Stimulated activated CD8-positive, alpha-beta memory T cell treated with anti-CD3 and anti-CD28 coated beads, Interleukin-2, amount 100 ng/mL, for 1 hour (primary cell): ENCODE data around the gene CLSTN2.

ENCODE experiments used
- DNase-seq, 2 donors: peaks; one replicate each; pipeline ENCODE4 v3.0.0-alpha.2; 2020; ENCODE audit warnings: low read depth in 2 of 2

The CLSTN2 gene

GRCh38 chr3:140187028-140187427 lies 252.0 kb downstream of the CLSTN2 start:
- no peak for DNase-seq

DNA sequence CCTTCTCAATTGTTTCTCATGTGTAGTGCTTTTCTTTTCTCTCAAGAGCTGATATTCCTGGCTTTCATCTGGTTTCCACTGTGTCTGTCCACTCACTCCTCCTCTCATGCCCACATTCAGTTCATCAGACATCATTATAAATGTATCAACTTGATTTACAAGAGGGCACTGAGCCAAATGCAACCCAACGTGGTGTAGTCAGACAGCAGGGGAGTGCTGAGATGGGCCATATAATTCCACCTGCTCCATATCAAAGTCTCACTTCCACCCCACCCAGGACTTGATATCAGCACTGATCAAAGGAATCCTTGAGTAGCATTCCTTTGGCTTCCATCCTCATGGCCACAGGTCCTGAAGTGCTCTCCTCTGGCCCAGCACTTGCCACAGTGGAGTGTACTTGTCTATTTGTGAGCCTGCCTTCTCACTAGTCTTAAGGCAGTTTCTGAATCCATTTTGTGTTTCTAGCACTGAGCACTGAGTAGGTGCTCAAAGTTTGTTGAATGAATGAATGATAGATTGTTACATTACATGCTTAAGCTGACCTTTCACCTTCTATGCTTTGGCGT lies 252.8 kb downstream of the CLSTN2 start:
- DNase-seq, result no peak

- no peak for DNase-seq
Observed at GRCh38 chr3:140188285-140188684, 253.3 kb downstream of the CLSTN2 start.

DNA sequence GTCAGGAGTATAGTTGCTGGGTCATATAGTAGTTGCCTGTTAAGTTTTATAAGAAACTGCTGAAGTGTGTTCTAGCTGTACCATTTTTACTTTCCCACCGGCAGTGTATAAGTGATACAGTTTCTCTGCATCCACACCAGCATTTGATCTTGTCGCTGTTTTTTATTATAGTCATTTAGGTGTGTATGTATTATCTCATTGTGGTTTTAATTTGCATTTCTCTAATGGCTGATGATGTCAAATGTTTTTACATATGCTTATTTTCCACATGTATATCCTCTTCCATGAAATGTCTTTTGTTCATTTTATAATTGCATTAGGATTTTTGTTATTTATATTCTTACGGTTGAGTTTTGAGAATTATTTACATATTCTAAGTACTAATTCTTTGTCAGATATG lies 254.3 kb downstream of the CLSTN2 start:
- no peak for DNase-seq

- DNase-seq, result no peak
Observed at GRCh38 chr3:140189976-140190375, 255.0 kb downstream of the CLSTN2 start.

- no peak for DNase-seq
Observed at GRCh38 chr3:140196970-140197369, 262.0 kb downstream of the CLSTN2 start.

DNA sequence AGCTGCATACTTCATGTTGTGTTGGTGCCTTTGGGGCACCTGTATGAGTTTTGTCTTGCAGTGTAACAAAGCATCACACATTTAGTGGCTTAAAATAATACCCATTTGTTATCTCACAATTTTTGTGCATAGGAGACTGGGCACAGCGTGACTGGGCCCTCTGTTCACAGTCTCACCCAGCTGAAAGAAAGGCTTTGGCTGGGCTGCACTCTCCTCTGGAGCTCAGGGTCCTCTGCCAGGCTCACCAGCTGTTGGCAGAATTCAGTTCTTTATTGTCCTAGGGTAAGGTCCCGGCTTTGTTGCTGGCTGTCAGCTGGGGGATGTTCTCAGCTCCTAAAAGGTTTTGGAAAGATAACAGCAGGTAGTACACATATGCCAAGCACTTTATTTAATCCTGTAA lies 263.3 kb downstream of the CLSTN2 start:
- no peak for DNase-seq

GRCh38 chr3:140199008-140199407 lies 264.0 kb downstream of the CLSTN2 start:
- DNase-seq, result no peak

- no peak for DNase-seq
Observed at GRCh38 chr3:140199743-140200142, 264.8 kb downstream of the CLSTN2 start.

DNA sequence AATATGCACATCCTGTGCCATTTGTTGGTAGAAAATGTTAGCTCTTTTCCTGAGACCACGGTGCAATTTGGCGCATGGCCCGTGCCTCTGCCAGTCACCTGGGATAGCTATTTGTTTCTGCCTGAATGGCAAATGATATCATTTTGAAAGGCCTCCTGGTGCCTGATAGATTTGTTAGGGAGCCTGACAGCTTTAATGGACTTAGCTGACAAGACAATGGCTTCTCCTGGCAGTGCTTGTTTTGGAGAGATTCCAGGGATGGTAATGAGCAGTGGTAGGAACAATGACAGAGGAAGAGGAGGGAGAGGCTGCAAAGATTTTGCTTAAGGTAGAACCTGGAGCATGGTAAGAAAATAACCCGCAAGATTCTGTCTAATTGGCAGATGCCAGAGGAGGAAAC lies 268.5 kb downstream of the CLSTN2 start:
- no peak for DNase-seq

DNA sequence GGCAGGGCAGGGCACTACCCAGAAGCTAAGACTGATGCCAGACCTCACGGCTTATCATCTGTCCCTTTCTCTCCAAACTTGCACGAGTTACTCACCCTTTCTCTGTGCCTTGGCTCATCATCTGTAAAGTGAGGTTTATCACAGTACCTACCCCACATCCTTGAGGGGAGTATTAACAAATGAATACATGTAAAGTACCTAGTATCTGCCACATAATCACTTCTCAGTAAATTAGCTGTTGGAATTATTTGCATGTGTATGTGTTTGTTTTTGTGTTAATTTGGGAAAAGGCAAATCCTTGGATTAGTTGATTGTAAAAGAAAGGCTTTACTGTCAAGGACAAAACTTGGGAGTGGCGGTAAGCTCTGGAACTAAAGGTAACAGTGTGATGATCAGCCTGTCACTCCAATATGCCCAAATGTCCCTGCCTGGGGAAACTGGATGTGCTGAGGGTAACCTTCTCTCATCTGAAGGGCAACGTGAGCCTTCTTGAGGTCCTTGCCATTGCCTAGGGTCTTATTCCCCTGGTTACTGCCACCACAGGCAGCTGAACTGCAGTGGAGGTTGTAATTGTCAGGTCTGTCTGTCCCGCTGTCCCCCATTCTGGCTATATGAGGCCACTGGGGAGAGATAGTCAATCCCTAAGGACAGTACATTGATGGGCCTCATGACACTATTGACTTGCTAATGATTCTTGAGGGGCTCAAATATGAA lies 269.4 kb downstream of the CLSTN2 start:
- no peak for DNase-seq

DNA sequence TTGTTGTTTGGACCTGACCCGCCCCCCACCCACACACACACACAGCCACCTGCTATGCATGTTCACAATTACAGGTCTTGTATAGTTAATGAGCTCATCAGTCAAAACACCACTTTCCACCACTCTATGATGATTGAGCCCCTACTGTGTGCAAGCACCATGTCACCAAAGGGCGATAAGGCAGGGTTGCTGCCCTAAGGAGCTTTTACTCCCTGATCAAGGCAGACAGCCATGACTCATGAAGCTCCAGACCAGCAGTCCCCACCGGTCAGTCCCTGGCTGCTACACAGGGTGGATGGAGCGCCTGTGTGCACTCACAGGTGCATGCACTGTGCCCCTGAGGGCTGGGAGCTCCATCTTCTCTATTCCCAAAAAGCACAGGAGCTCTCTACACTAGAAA lies 270.6 kb downstream of the CLSTN2 start:
- DNase-seq, result no peak

- no peak for DNase-seq
Observed at GRCh38 chr3:140206196-140207040, 271.4 kb downstream of the CLSTN2 start.

DNA sequence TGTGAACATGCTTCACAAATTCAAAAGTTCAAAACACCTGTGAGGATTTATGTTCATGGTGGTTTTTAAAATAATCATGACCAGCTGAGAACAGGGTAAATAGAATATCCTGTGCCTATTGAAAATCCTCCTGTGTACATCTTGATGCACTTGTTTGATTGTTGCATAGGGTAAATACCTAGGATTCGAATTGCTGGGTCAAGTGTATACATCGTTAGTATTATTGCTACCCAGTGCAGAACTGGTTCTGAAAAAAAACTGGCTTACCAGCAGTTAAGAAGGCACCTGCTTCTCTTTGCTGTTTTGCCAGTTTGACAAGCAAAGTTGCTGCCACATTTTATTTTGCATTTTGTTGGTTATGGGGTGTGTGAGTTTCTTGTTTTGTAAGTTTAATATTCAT lies 272.6 kb downstream of the CLSTN2 start:
- no peak for DNase-seq

DNA sequence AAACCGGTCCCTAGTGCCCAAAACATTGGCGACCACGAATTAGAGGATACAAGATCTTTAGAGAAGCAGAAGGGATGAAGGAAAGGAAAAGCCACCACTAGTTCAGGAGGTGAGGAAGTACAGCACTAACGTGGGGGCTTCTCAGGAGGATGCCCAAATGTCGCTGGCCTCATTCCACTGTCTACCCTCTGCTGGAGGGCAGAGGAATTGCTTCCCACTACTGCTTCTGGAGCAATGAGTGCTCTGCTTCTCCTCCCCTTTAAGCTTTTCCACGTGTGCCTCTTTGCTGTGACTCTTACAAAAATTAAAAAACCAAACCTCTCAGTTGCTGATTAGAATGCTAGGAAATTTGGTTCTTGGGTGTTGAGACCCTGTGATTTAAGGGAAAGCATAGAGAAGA lies 281.3 kb downstream of the CLSTN2 start:
- no peak for DNase-seq

DNA sequence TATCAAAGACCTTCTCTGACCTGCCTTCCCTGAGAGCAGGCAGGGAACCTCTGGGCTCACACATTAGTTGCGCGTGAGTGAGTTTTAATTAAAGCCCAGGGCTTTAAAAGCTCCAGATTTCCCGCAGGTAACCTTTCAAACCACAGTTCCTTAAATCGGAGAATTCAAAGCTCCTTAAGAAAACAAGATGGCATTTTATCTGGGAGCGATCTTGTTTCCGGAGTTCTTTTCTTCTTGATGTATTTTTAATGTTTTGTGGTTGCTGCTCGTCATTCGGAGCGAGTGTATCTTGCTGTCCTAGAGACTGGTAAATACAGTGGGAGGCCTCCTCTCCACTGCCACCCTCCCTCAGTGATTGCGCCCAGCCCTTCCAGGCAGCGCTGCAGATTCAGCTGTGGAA lies 284.3 kb downstream of the CLSTN2 start:
- no peak for DNase-seq

DNA sequence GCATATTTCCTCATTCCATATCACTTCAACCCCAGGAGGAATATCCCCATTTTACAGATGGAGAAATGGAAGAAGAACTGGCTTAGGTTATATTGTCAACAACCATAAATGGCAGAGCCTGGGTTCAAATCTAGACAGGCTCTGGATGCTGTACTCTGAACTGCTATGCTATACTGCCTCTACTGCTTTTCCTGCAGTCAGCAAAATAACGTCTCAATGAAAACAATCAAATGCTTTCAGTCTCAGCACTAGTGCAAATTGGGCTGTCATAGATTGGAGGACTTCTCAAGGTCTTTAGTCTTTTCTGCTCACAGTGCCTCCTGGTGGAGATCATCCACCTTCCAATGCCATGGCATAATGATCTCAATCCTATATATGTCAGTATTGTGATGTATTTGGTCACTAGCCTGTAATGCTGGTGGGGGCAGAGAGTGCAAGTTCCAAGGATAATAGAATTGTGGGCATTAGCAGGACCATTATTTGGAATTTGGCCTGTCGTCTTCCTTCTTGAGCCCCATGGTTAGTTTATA lies 285.0 kb downstream of the CLSTN2 start:
- DNase-seq, result no peak

DNA sequence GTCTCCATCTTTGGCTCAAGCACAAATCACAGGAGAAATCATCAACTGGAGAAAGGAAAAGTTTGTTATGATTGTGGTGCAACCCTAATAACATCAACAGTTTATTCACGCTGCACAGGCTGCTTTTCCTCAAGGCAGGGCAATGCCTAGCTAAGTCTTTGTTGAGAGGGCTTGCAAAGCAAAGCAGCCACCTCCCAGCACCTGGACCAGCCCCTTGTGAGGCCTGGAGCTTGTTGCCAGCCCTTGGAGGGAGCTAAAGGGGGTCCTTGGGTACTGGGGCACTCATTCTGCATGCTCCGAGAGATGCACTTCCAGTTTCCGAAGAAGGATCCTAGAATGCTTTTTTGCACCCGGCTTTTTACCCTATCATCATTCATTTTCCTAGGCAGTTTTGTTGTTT lies 288.2 kb downstream of the CLSTN2 start:
- DNase-seq, result no peak

GRCh38 chr3:140223631-140224030 lies 288.6 kb downstream of the CLSTN2 start:
- DNase-seq, result no peak

GRCh38 chr3:140224307-140224706 lies 289.3 kb downstream of the CLSTN2 start:
- no peak for DNase-seq

- no peak for DNase-seq
Observed at GRCh38 chr3:140225996-140226395, 291.0 kb downstream of the CLSTN2 start.

GRCh38 chr3:140233702-140234101 lies 298.7 kb downstream of the CLSTN2 start:
- no peak for DNase-seq

GRCh38 chr3:140234256-140234655 lies 299.3 kb downstream of the CLSTN2 start:
- DNase-seq, result no peak
